Neural cell (in vitro differentiated cells): ENCODE results near the gene FRY.

Experiments
- CTCF ChIP-seq: fragments of 450-650 bp; IDR thresholded peaks from 2 replicates; pipeline ENCODE4 v1.5.1; 2014; ENCODE audit warnings: antibody characterized with exemption, mild to moderate bottlenecking, moderate library complexity; ENCODE audit not compliant: poor library complexity, severe bottlenecking
- EP300 ChIP-seq: fragments of 450-650 bp; conservative IDR thresholded peaks from 2 replicates; pipeline ENCODE4 v1.6.1; 2014; ENCODE audit warnings: antibody characterized with exemption, mild to moderate bottlenecking, moderate library complexity; ENCODE audit not compliant: poor library complexity, severe bottlenecking
- MXI1 ChIP-seq: fragments of 450-650 bp; conservative IDR thresholded peaks from 2 replicates; pipeline ENCODE4 v1.6.1; 2014; ENCODE audit warnings: antibody characterized with exemption, mild to moderate bottlenecking; ENCODE audit not compliant: poor library complexity, severe bottlenecking
- POLR2AphosphoS5 ChIP-seq: IDR thresholded peaks from 2 replicates; pipeline ENCODE4 v1.6.1; 2012
- SMC3 ChIP-seq: fragments of 450-650 bp; conservative IDR thresholded peaks from 2 replicates; pipeline ENCODE4 v1.6.1; 2014; ENCODE audit warnings: antibody characterized with exemption, mild to moderate bottlenecking, moderate library complexity; ENCODE audit not compliant: poor library complexity

DNA sequence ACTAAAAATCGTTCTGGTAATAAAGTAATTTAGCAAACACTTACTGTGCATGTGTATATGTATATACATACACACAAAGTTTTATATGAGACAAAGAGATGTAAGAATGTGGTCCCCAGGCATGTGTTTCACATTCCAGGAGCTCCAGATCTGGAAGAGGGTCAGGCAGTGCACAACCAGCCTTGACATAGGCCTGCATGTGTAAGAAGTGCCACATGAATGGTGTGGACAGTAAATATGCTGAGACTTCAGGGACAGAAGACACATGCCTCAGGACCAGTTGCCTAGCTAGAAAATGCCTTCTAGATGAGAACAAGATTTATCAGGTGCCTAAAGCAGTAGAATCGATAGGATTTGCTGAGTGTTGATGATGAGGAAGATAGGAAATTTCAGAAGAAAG is 76.4 kb downstream of the FRY start:
- TF ChIP-seq CTCF (no peak), EP300 (no peak), MXI1 (no peak), POLR2AphosphoS5 (no peak), SMC3 (no peak)
